ENCODE measurements around the gene TRIM17.

GRCh38 chr1:228362884-228363450 lies 53.7 kb downstream of the TRIM17 start:
- no peak for TF ChIP-seq POLR2A (IDR thresholded peaks at IDR 0.05)
- no peak for TF ChIP-seq CTCF (IDR thresholded peaks at IDR 0.05)
